OCI-LY3 (cell line): ENCODE measurements around the gene FRS3.

Source experiments
- EZH2phosphoT487 ChIP-seq: fragments of 200-600 bp; shearing (Covaris generic); IDR thresholded peaks from 2 replicates; pipeline ENCODE4 v1.6.1; 2018; ENCODE audit warnings: antibody characterized with exemption, mixed run types, low read depth
- TF ChIP-seq, protein P1 (sequence below): fragments of 200-600, 300-600 bp; sonication (generic); IDR thresholded peaks from 2 replicates; pipeline ENCODE4 v1.5.1; 2014; ENCODE audit warnings: antibody characterized with exemption, low read length, low read depth

DNA sequence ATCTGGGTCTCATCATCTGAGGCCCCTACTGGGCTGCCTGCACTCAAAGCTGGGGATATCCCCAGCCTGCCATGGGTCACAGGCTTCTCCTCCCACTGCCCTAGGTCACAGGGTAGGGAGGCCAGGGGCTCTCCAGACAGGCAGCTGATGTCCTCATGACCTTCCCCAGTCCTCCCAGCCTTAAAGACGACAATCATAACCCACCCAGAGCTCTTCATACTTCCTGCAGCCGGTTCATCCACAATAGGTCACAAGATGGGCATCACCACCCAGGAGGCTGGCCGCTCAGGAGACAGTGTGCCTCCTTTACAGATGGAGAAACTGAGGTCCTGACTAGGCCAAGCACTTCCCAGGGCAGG, 59.5 kb downstream of the FRS3 start:
- TF ChIP-seq, protein P1, sequence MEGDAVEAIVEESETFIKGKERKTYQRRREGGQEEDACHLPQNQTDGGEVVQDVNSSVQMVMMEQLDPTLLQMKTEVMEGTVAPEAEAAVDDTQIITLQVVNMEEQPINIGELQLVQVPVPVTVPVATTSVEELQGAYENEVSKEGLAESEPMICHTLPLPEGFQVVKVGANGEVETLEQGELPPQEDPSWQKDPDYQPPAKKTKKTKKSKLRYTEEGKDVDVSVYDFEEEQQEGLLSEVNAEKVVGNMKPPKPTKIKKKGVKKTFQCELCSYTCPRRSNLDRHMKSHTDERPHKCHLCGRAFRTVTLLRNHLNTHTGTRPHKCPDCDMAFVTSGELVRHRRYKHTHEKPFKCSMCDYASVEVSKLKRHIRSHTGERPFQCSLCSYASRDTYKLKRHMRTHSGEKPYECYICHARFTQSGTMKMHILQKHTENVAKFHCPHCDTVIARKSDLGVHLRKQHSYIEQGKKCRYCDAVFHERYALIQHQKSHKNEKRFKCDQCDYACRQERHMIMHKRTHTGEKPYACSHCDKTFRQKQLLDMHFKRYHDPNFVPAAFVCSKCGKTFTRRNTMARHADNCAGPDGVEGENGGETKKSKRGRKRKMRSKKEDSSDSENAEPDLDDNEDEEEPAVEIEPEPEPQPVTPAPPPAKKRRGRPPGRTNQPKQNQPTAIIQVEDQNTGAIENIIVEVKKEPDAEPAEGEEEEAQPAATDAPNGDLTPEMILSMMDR = no peak
- TF ChIP-seq EZH2phosphoT487 = no peak
